SK-N-SH treated with all-trans-retinoic acid at 6 μM for 48 hours (cell line): ENCODE data around the gene LPP.

Experiments
- ATAC-seq: fragments of 200-7000 bp; cut with Tn5 transposase; 3 replicates; pipeline ENCODE4 v1.9.1; 2020; ENCODE audit warnings: mild to moderate bottlenecking, moderate library complexity
- ARNTL ChIP-seq: fragments of 450-650 bp; formaldehyde crosslinking; IDR thresholded peaks from 2 replicates; pipeline ENCODE4 v1.5.0; 2020; ENCODE audit warnings: low read depth, mild to moderate bottlenecking, moderate library complexity, borderline replicate concordance
- BACH2 ChIP-seq: fragments of 250-450 bp; sonication (Bioruptor Pico); IDR thresholded peaks from 2 replicates; pipeline ENCODE4 v1.9.0; 2021; ENCODE audit warnings: mild to moderate bottlenecking, borderline replicate concordance
- CREB5 ChIP-seq: fragments of 250-450 bp; sonication (Bioruptor Pico); IDR thresholded peaks from 2 replicates; pipeline ENCODE4 v1.5.1; 2020; ENCODE audit warnings: low read depth, mild to moderate bottlenecking, moderate library complexity
- CSDC2 ChIP-seq: fragments of 250-450 bp; sonication (Bioruptor Pico); IDR thresholded peaks from 2 replicates; pipeline ENCODE4 v1.5.0; 2020; ENCODE audit warnings: mild to moderate bottlenecking, moderate library complexity
- CSRNP3 ChIP-seq: fragments of 250-450 bp; sonication (Bioruptor Pico); IDR thresholded peaks from 2 replicates; pipeline ENCODE4 v1.5.1; 2021; ENCODE audit warnings: mild to moderate bottlenecking, moderate library complexity
- ISL1 ChIP-seq: fragments of 250-450 bp; sonication (Bioruptor Pico); IDR thresholded peaks from 2 replicates; pipeline ENCODE4 v2.1.2; 2022; ENCODE audit warnings: mild to moderate bottlenecking, moderate library complexity
- OSR1 ChIP-seq: fragments of 250-450 bp; sonication (Bioruptor Pico); IDR thresholded peaks from 2 replicates; pipeline ENCODE4 v1.8.0; 2022; ENCODE audit warnings: moderate library complexity, mild to moderate bottlenecking, inconsistent platforms
- PATZ1 ChIP-seq: fragments of 250-450 bp; sonication (Bioruptor Pico); IDR thresholded peaks from 2 replicates; pipeline ENCODE4 v1.8.0; 2020; ENCODE audit warnings: mild to moderate bottlenecking, moderate library complexity, borderline replicate concordance
- POU6F1 ChIP-seq: fragments of 250-450 bp; sonication (Bioruptor Pico); IDR thresholded peaks from 2 replicates; pipeline ENCODE4 v1.8.0; 2021; ENCODE audit warnings: low read depth, mild to moderate bottlenecking, moderate library complexity, borderline replicate concordance
- RARB ChIP-seq: fragments of 250-450 bp; sonication (Bioruptor Pico); IDR thresholded peaks from 2 replicates; pipeline ENCODE4 v1.8.0; 2021; ENCODE audit warnings: mild to moderate bottlenecking, moderate library complexity
- SNAI2 ChIP-seq: fragments of 250-450 bp; sonication (Bioruptor Pico); IDR thresholded peaks from 2 replicates; pipeline ENCODE4 v1.5.0; 2020; ENCODE audit warnings: mild to moderate bottlenecking, moderate library complexity
- TCF4 ChIP-seq: fragments of 250-450 bp; sonication (Bioruptor Pico); IDR thresholded peaks from 2 replicates; pipeline ENCODE4 v1.8.0; 2021; ENCODE audit warnings: mild to moderate bottlenecking, moderate library complexity, borderline replicate concordance
- TOX ChIP-seq: fragments of 250-450 bp; sonication (Bioruptor Pico); IDR thresholded peaks from 2 replicates; pipeline ENCODE4 v1.8.0; 2021; ENCODE audit warnings: mild to moderate bottlenecking, moderate library complexity, borderline replicate concordance
- TSHZ2 ChIP-seq: fragments of 250-450 bp; sonication (Bioruptor Pico); IDR thresholded peaks from 2 replicates; pipeline ENCODE4 v1.5.0; 2020; ENCODE audit warnings: mild to moderate bottlenecking, moderate library complexity
- ZC3H10 ChIP-seq: fragments of 250-450 bp; sonication (Bioruptor Pico); IDR thresholded peaks from 2 replicates; pipeline ENCODE4 v1.5.1; 2021; ENCODE audit warnings: mild to moderate bottlenecking, moderate library complexity
- ZFP3 ChIP-seq: fragments of 250-450 bp; sonication (Bioruptor Pico); IDR thresholded peaks from 2 replicates; pipeline ENCODE4 v1.5.0; 2020; ENCODE audit warnings: mild to moderate bottlenecking, moderate library complexity
- ZFP30 ChIP-seq: fragments of 450-650 bp; formaldehyde crosslinking; IDR thresholded peaks from 2 replicates; pipeline ENCODE4 v1.5.0; 2022; ENCODE audit warnings: mild to moderate bottlenecking, moderate library complexity
- ZNF565 ChIP-seq: fragments of 450-650 bp; formaldehyde crosslinking; conservative IDR thresholded peaks from 2 replicates; pipeline ENCODE4 v1.5.0; 2020; ENCODE audit warnings: low read depth, mild to moderate bottlenecking, moderate library complexity

The LPP gene

GRCh38 chr3:188435266-188435665 is 281.3 kb downstream of the LPP start:
- no peak for ATAC-seq
- no peak for TF ChIP-seq BACH2 (CRISPR knock-in tag)
- no peak for TF ChIP-seq RARB
- TF ChIP-seq SNAI2 (CRISPR knock-in tag): no peak

GRCh38 chr3:188437926-188438325 is 284.0 kb downstream of the LPP start:
- TF ChIP-seq TSHZ2 (CRISPR knock-in tag) (no peak), CREB5 (CRISPR knock-in tag) (no peak), CSRNP3 (CRISPR knock-in tag) (no peak), ZC3H10 (no peak), RARB (no peak), ARNTL (CRISPR knock-in tag) (no peak), PATZ1 (no peak), POU6F1 (CRISPR knock-in tag) (no peak), OSR1 (no peak), TOX (CRISPR knock-in tag) (no peak), ZFP3 (CRISPR knock-in tag) (no peak)

GRCh38 chr3:188439080-188439479 is 285.1 kb downstream of the LPP start:
- ATAC-seq: peak; percentile 29; the same call in 2 of the 3 replicates
- TF ChIP-seq SNAI2 (CRISPR knock-in tag) (no peak), ZNF565 (no peak), CSDC2 (no peak), ZC3H10 (no peak), ARNTL (CRISPR knock-in tag) (no peak), ISL1 (CRISPR knock-in tag) (no peak), ZFP3 (CRISPR knock-in tag) (no peak), TCF4 (CRISPR knock-in tag) (no peak)

More at GRCh38 chr3:188437926-188438325, 284.0 kb downstream of the LPP start:
- no peak for ATAC-seq

- no peak for ATAC-seq
- no peak for TF ChIP-seq CSDC2
- no peak for TF ChIP-seq TCF4 (CRISPR knock-in tag)
- TF ChIP-seq POU6F1 (CRISPR knock-in tag): no peak
- TF ChIP-seq CSRNP3 (CRISPR knock-in tag): no peak
- TF ChIP-seq ZFP30 (CRISPR knock-in tag): no peak
- TF ChIP-seq BACH2 (CRISPR knock-in tag): no peak
- no peak for TF ChIP-seq SNAI2 (CRISPR knock-in tag)
- no peak for TF ChIP-seq ZNF565
- TF ChIP-seq OSR1: no peak
- TF ChIP-seq ZC3H10: no peak
- TF ChIP-seq ISL1 (CRISPR knock-in tag): no peak
- no peak for TF ChIP-seq TOX (CRISPR knock-in tag)
- no peak for TF ChIP-seq ARNTL (CRISPR knock-in tag)
- TF ChIP-seq CREB5 (CRISPR knock-in tag): no peak
- no peak for TF ChIP-seq RARB
Measured at GRCh38 chr3:188440340-188440972, 286.5 kb downstream of the LPP start.
